Measurements from ENCODE around the gene IGF2R.

The IGF2R gene

GRCh38 chr6:160049346-160049745 is 80.5 kb downstream of the IGF2R start:
- no peak for DNase-seq (ENCODE audit: low spot score)

- no peak for DNase-seq (ENCODE audit: low spot score)
Measured at GRCh38 chr6:160050022-160050421, 81.1 kb downstream of the IGF2R start.

- peak; percentile 41 for DNase-seq (ENCODE audit: low spot score)
Measured at GRCh38 chr6:160051390-160051789, 82.5 kb downstream of the IGF2R start.

- no peak for DNase-seq (ENCODE audit: low spot score)
Measured at GRCh38 chr6:160054271-160054670, 85.4 kb downstream of the IGF2R start.

- no peak for DNase-seq (ENCODE audit: low spot score)
Measured at GRCh38 chr6:160054913-160055312, 86.0 kb downstream of the IGF2R start.

- no peak for DNase-seq (ENCODE audit: low spot score)
Measured at GRCh38 chr6:160055378-160055777, 86.5 kb downstream of the IGF2R start.

- DNase-seq (ENCODE audit: low spot score): no peak
Measured at GRCh38 chr6:160055813-160056212, 86.9 kb downstream of the IGF2R start.

GRCh38 chr6:160057080-160057479 is 88.2 kb downstream of the IGF2R start:
- DNase-seq (ENCODE audit: low spot score): no peak

- DNase-seq (ENCODE audit: low spot score): no peak
Measured at GRCh38 chr6:160058603-160059215, 89.8 kb downstream of the IGF2R start.

- DNase-seq (ENCODE audit: low spot score): no peak
Measured at GRCh38 chr6:160060221-160060620, 91.3 kb downstream of the IGF2R start.

- DNase-seq (ENCODE audit: low spot score): no peak
Measured at GRCh38 chr6:160060920-160061447, 92.1 kb downstream of the IGF2R start.

- no peak for DNase-seq (ENCODE audit: low spot score)
Measured at GRCh38 chr6:160063771-160064413, 95.0 kb downstream of the IGF2R start.

GRCh38 chr6:160065200-160065599 is 96.3 kb downstream of the IGF2R start:
- no peak for DNase-seq (ENCODE audit: low spot score)

GRCh38 chr6:160067564-160067963 is 98.7 kb downstream of the IGF2R start:
- DNase-seq (ENCODE audit: low spot score): no peak

- DNase-seq (ENCODE audit: low spot score): no peak
Measured at GRCh38 chr6:160068346-160068745, 99.5 kb downstream of the IGF2R start.

- peak; percentile 36 for DNase-seq (ENCODE audit: low spot score)
Measured at GRCh38 chr6:160069050-160069454, 100.2 kb downstream of the IGF2R start.

GRCh38 chr6:160069459-160069858 is 100.6 kb downstream of the IGF2R start:
- DNase-seq (ENCODE audit: low spot score): no peak

GRCh38 chr6:160070427-160070826 is 101.5 kb downstream of the IGF2R start:
- DNase-seq (ENCODE audit: low spot score): no peak

GRCh38 chr6:160070831-160071230 is 101.9 kb downstream of the IGF2R start:
- DNase-seq (ENCODE audit: low spot score): no peak

GRCh38 chr6:160071805-160072690 is 103.2 kb downstream of the IGF2R start:
- no peak for DNase-seq (ENCODE audit: low spot score)

- DNase-seq (ENCODE audit: low spot score): no peak
Measured at GRCh38 chr6:160073272-160073671, 104.4 kb downstream of the IGF2R start.

- DNase-seq (ENCODE audit: low spot score): peak; percentile 16
Measured at GRCh38 chr6:160076009-160076408, 107.1 kb downstream of the IGF2R start.

GRCh38 chr6:160077024-160077423 is 108.1 kb downstream of the IGF2R start:
- DNase-seq (ENCODE audit: low spot score): no peak
